GM12878 (cell line): ENCODE results near the gene SYCP2. TPM values are rescaled to one million over a fixed set of nuclear protein-coding genes. Genes with fewer than 3 reads are reported as not detected.

Experiments
- ATF3 ChIP-seq: IDR thresholded peaks from 2 replicates; pipeline ENCODE4 v1.6.1; 2011; ENCODE audit warnings: low read depth, mild to moderate bottlenecking, low read length, moderate library complexity, borderline replicate concordance; ENCODE audit errors: extremely low read depth
- E4F1 ChIP-seq: fragments of 450-650 bp; IDR thresholded peaks from 2 replicates; pipeline ENCODE4 v1.6.1; 2018; ENCODE audit warnings: borderline replicate concordance, mild to moderate bottlenecking; ENCODE audit not compliant: partially characterized antibody
- EGR1 ChIP-seq, 2 experiments: IDR thresholded peaks; 1 replicate in 1 of 2; 2 replicates in 1 of 2; pipeline ENCODE4 v1.6.1; 2011 to 2012; ENCODE audit warnings: low read depth in 2 of 2, low read length in 2 of 2, borderline replicate concordance in 1 of 2, mild to moderate bottlenecking in 1 of 2, moderate library complexity in 1 of 2
- EP300 ChIP-seq, 2 experiments: fragments of 150-350 bp in 1 of 2; IDR thresholded peaks; 2 replicates each; pipeline ENCODE4 v1.6.1; 2011 to 2012; ENCODE audit warnings: low read depth in 2 of 2, low read length in 2 of 2, borderline replicate concordance in 1 of 2, improper control_type of control experiment in 1 of 2, inconsistent platforms in 1 of 2; ENCODE audit not compliant: control insufficient read depth in 1 of 2
- GATAD2B ChIP-seq: fragments of 450-650 bp; conservative IDR thresholded peaks from 2 replicates; pipeline ENCODE4 v1.6.1; 2017; ENCODE audit warnings: low read depth, mild to moderate bottlenecking, moderate library complexity
- IKZF1 ChIP-seq: fragments of 450-650 bp; conservative IDR thresholded peaks from 2 replicates; pipeline ENCODE4 v1.6.1; 2017; ENCODE audit warnings: antibody characterized with exemption, mild to moderate bottlenecking
- MEF2A ChIP-seq: IDR thresholded peaks from 2 replicates; pipeline ENCODE4 v1.6.1; 2011; ENCODE audit warnings: low read depth, mild to moderate bottlenecking, low read length, moderate library complexity; ENCODE audit not compliant: insufficient read depth
- MEF2B ChIP-seq: fragments of 450-650 bp; IDR thresholded peaks from 2 replicates; pipeline ENCODE4 v1.6.1; 2018; ENCODE audit warnings: mild to moderate bottlenecking, moderate library complexity; ENCODE audit not compliant: partially characterized antibody, poor library complexity, severe bottlenecking
- NBN ChIP-seq: fragments of 450-650 bp; IDR thresholded peaks from 2 replicates; pipeline ENCODE4 v1.6.1; 2016
- NFIC ChIP-seq: IDR thresholded peaks from 2 replicates; pipeline ENCODE4 v1.6.1; 2012; ENCODE audit warnings: low read depth, mild to moderate bottlenecking, inconsistent platforms, low read length, moderate library complexity
- PAX5 ChIP-seq: IDR thresholded peaks from 2 replicates; pipeline ENCODE4 v1.6.1; 2011; ENCODE audit warnings: low read depth, low read length, borderline replicate concordance
- PML ChIP-seq: IDR thresholded peaks from 2 replicates; pipeline ENCODE4 v1.6.1; 2012; ENCODE audit warnings: low read length, inconsistent platforms
- POLR2AphosphoS5 ChIP-seq: IDR thresholded peaks from 2 replicates; pipeline ENCODE4 v1.6.1; 2011; ENCODE audit warnings: mild to moderate bottlenecking, low read length, inconsistent platforms
- RB1 ChIP-seq: fragments of 450-650 bp; formaldehyde crosslinking; IDR thresholded peaks from 2 replicates; pipeline ENCODE4 v1.6.1; 2017; ENCODE audit warnings: mild to moderate bottlenecking, borderline replicate concordance
- RELB ChIP-seq: fragments of 450-650 bp; IDR thresholded peaks from 2 replicates; pipeline ENCODE4 v1.6.1; 2017; ENCODE audit warnings: low read depth, mild to moderate bottlenecking, moderate library complexity
- RUNX3 ChIP-seq: IDR thresholded peaks from 2 replicates; pipeline ENCODE4 v1.6.1; 2012; ENCODE audit warnings: low read length, inconsistent platforms
- SMARCA5 ChIP-seq: fragments of 450-650 bp; IDR thresholded peaks from 2 replicates; pipeline ENCODE4 v1.6.1; 2017; ENCODE audit warnings: mild to moderate bottlenecking
- polyA plus RNA-seq, 11 experiments: library from polyadenylated mRNA; depleted of rRNA in 4 of 11; unstranded in 6 of 11; stranded (reverse) in 5 of 11; fragments of >200 nt; fragmentation: Nextera tagmentation in 4 of 11; fragmentation: Illumina TruSeq in 1 of 11; extraction: Ambion mirVana in 4 of 11; extraction: Trizol in 1 of 11; gene quantifications; 1 replicate in 1 of 11; 2 replicates in 10 of 11; pipeline versions ENCODE4 v1.2.1 to v1.2.3, GENCODE V29; 2011 to 2016; ENCODE audit warnings: inconsistent platforms in 2 of 11, missing spikeins in 2 of 11, low read depth in 1 of 11
- total RNA-seq, 4 experiments: library from RNA; depleted of rRNA in 3 of 4; stranded (reverse); fragments of >200 nt in 3 of 4; fragmentation: Illumina TruSeq in 1 of 4; extraction: Trizol in 1 of 4; gene quantifications; 2 replicates each; pipeline versions ENCODE4 v1.2.1 to v1.2.3, GENCODE V29; 2013 to 2021

The SYCP2 gene
- total and polyA plus RNA-seq, 10 of the 15 experiments (the other 5 are each of a cell fraction or from before 2014, with no cell fraction given), result 0.01 to 0.18 (median 0.09) TPM; not detected in 2

GRCh38 chr20:59831024-59831915 lies 102.2 kb downstream of the SYCP2 start (continued):
- TF ChIP-seq E4F1 (peak; percentile 12), GATAD2B (no peak), PML (no peak), RB1 (no peak), NBN (no peak), POLR2AphosphoS5 (no peak), PAX5 (peak; percentile 60; the same call in 1 of the 2 replicates), EP300 (IDR thresholded peaks at IDR 0.05; ENCODE audit: borderline replicate concordance in 1 of 2, control insufficient read depth in 1 of 2, low read depth in 2 of 2, low read length in 2 of 2) (peak in 1 of 2 experiments; percentile 31; a peak in 1 of 4 replicates), SMARCA5 (no peak), EGR1 (IDR thresholded peaks at IDR 0.05; ENCODE audit: borderline replicate concordance in 1 of 2, low read depth in 2 of 2, low read length in 2 of 2) (peak in 1 of 2 experiments; percentile 70; a peak in 2 of 3 replicates), IKZF1 (peak; percentile 74), RELB (0 out of 2 replicates have a peak, but pooled peaks have one; percentile 23), NFIC (no peak), MEF2A (peak; percentile 93), RUNX3 (peak; percentile 38), MEF2B (peak; percentile 89), ATF3 (no peak)
